ENCODE measurements around the gene YIPF5.

The YIPF5 gene

DNA sequence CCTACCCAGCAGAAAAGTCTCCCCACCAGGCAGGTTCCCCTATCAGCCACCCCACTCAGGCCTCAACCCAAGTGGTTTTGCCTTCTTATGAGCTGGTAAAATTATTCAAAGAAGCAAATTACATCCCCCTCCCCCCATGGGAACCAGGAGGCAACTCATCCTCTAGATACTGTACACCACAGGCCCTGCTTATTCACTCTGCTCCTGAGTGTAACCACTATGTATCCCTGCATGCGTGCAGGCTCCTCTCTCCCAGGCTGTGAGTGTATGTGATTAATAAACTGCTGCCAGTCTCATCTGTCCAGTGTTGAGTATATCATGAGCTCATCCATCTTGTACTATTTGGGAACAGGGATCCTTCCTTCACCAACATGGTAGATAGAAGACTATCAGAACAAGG is 8.8 kb upstream of the YIPF5 start:
- DNase-seq (ENCODE audit: low read depth, low spot score) = no peak

DNA sequence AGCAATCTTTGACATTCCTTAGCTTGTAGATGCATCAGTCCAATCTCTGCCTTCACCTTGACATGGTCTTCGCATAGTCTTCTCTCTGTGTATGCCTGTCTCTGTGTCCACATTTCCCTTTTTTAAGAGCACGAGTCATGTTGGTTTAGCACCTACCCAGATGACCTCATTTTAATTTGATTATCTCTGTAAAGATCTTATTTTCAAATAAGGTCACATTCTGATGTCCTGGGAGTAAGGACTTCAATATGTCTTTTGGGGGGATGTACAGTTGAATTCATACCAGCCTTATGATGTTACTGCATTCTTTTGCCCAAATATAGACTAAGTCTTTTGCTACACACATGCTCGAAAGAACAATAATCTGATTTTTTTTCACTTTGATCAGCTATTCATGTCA is 7.1 kb upstream of the YIPF5 start:
- DNase-seq (ENCODE audit: low read depth, low spot score) = no peak

- DNase-seq (ENCODE audit: low read depth, low spot score) = no peak
Measured at GRCh38 chr5:144173766-144174165, 3.3 kb upstream of the YIPF5 start.

DNA sequence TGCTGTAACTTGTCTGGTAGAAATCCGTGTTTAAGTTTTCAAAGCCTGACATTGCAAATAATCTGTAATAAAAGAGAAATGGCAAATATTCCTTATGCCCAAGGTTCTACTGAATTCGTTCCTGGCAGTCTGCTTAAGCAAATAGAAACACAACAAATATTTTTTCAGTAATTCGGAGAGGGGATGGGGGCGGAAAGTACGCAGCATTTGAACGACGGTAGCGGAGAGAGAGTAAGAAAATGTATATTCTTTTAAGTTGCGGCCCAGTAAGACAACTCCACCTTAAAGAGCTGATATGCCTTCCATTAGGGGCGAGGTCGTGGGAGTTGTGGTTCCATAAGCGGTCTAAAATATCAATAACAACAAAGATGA is 569 bp downstream of the YIPF5 start:
- DNase-seq (ENCODE audit: low read depth, low spot score) = no peak

DNA sequence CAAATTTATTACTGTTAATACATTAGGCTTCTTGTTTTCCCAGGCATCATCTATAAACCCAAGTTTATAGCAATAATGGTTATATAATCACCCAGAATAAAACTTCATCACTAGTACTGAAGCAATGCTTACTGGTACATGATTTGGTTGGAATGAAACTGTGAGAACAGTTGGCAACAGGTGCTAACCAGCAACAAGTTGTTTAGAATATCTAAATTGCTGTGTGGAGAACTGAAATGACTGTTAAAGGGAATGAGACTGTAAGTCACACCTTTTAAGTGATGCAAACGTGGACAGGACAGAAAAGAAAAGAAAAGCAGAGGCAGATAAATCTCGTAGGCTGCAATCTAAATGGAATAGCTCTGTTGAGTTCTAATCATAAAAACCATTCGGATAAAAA is 2.5 kb downstream of the YIPF5 start:
- no peak for DNase-seq (ENCODE audit: low read depth, low spot score)

- DNase-seq (ENCODE audit: low read depth, low spot score) = no peak
Measured at GRCh38 chr5:144166696-144167095, 3.8 kb downstream of the YIPF5 start.

GRCh38 chr5:144162686-144163085 is 7.8 kb downstream of the YIPF5 start:
- DNase-seq (ENCODE audit: low read depth, low spot score) = no peak

GRCh38 chr5:144156767-144157171 is 13.7 kb downstream of the YIPF5 start:
- no peak for DNase-seq (ENCODE audit: low read depth, low spot score)

- DNase-seq (ENCODE audit: low read depth, low spot score) = no peak
Measured at GRCh38 chr5:144151026-144151425, 19.4 kb downstream of the YIPF5 start.

DNA sequence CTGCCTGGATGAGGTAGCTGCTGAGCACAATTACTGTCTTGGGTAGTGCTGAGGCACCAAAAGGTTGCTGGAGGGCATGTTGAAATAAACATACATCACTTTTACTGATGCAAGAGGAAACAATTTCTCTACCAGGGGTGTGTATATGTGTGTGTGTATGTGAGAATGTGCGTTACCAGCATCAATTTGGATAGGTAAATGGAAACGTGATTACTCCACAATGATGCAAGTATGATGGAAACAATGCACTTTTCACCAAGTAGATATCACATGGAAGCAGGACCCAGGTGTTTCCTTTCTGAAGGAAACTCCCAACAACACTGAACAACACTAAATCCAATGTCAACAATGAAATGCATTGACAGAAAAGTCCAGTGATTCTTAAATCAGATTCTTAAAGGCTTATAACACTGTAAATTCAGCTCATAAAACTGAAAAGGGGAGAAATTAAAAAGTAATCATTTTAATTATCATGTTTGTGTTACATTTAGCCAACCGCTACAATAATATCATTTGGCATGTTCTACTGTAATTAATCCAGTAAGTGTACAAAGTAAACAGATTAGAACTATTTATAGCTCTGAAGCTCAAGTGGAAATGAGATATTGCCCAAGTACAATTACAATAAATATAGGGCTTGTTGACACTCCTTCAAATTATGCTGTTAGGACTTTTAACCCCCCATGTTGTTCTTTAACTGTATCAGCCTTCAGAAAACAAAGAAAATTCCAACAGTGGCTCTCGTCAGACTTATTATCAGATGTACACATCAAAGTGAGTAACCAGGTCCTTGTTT is 25.3 kb downstream of the YIPF5 start:
- no peak for DNase-seq (ENCODE audit: low read depth, low spot score)

GRCh38 chr5:144143625-144144024 is 26.8 kb downstream of the YIPF5 start:
- no peak for DNase-seq (ENCODE audit: low read depth, low spot score)

DNA sequence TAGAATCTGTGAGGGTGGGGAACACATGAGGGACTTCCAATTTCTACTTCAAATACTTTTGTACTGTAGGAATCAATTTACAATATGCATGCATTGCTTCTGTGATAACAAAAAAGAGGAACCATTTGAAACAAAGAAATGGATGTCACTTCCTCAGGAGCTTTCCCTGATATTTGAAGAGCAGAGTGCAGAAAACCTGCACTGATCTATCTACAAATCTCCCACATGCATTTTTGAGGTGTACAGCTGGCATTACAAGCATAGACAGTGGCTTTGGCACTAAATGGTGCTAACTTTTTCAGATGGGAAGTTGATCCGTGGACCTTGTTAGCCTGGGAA is 27.7 kb downstream of the YIPF5 start:
- DNase-seq (ENCODE audit: low read depth, low spot score) = no peak

- no peak for DNase-seq (ENCODE audit: low read depth, low spot score)
Measured at GRCh38 chr5:144142139-144142823, 28.2 kb downstream of the YIPF5 start.

- DNase-seq (ENCODE audit: low read depth, low spot score) = no peak
Measured at GRCh38 chr5:144141585-144141984, 28.9 kb downstream of the YIPF5 start.

DNA sequence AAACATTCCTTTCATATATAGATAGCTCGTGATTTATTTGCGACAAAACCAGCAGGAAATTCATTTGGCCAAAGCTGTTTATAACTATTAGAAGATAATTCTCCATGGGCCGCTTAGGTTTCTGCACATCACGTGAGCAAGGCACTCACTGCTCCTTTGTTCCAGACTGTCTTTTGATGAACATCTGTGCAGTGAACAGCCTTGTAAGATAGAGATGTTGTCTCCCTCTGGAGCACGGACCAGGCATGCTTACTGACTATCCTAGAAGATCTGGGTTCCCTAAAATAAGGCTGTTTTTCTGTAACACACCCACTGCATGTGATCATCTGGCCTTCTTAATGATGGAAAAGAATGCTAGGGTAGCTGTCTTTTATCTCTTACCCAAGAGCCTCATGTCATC is 30.9 kb downstream of the YIPF5 start:
- DNase-seq (ENCODE audit: low read depth, low spot score) = no peak

DNA sequence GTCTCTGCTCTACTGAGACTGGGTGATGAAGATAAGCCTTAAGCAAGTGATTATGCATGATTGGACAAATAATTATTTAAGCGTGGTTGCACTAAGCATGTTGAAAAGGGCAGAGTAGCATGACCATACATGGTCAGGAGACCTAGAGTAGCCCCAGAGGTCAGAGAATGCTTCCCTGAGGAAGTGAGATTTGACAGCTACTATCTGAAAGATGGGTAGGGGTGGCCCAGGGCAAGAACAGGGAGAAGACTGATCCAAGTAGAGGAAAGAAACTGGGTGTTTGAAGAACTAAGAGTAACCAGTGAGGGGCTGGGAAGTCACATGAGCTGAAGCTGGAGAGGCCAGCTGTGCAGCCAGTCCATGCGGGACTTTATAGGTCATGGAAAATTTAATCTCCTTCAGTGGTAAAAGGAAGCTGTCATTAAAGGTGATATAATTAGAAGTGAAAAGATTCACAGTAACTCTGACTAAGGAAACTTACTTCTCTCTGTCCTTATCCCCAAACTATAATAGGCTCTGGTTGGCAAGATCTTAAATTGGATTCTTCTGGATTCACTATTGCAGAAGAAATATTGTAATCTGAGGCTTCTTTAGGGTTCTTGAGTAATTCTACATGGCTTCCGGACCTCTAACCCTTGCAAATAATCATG is 35.2 kb downstream of the YIPF5 start:
- DNase-seq (ENCODE audit: low read depth, low spot score) = no peak

DNA sequence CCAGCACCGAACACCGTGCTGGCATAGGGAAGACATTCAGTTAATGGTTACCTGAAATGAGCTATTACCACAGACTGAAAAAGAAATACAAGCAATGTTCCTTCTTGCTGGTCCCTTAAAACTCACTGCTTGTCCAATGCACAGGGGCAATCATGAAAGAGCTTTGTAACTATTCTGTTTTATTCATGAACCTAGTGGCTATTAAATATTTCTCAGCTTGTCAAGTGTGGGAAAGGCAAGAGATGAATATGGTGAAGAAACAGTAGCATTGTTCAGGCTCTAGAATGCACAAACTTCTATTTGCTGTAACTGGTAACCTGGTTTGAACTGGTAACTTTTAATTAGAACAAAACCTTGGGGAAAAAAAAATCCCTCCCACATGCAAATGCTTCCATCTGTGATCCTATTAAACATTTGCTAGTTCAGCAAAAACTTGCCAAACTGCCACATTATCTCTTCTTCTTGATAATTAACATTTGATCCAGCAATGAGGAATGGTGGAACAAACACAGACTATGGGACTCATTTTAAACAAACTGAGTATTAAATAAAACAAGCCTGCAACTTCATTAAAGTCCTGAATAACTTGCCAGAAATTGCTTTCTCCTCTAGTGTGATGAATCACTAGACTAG is 36.1 kb downstream of the YIPF5 start:
- no peak for DNase-seq (ENCODE audit: low read depth, low spot score)

DNA sequence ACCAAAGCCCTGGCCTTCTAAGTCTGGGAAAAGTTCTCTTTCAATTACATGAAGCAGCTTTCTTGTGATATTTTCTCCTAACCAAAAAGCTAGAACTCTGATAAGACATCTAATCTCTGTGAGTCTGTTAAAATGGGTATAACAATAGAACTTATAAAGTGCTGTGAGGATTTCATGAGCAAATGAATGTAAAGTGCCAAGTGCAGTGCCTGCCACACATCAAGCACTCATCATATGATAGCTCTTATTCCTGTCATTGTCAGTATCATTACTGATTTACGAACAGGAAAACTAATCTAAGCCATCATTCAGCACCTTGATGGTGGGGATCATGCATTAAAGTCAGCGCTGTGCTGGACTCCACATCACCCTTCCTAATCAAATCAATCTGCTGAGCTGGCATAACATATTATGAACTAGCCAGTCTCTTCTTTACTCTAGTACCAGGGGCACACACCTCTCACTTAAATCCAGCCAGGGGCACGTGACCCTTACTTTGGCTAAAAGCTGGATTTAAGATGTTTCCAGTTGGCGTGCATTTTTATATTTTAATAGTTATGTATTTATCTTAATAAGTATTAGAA is 37.3 kb downstream of the YIPF5 start:
- DNase-seq (ENCODE audit: low read depth, low spot score) = no peak

DNA sequence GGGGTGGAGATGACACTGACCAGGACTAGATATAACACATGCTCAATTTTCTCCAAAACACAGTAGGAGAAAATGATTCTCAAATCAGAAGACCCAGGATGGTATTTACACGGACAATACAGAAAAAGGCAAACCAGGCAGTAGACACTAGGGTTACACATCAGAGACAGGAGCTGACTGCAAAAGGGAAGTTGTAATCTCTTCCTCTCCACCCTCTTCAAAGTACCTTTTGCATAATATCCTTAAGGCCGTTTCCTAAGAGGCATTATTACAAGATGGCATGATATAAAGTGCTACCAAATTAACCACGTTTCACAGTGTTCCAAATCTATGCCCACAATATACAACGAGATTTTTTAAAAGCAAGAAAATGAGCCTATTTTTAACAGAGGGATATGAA is 39.2 kb downstream of the YIPF5 start:
- no peak for DNase-seq (ENCODE audit: low read depth, low spot score)

- no peak for DNase-seq (ENCODE audit: low read depth, low spot score)
Measured at GRCh38 chr5:144130306-144130705, 40.2 kb downstream of the YIPF5 start.

DNA sequence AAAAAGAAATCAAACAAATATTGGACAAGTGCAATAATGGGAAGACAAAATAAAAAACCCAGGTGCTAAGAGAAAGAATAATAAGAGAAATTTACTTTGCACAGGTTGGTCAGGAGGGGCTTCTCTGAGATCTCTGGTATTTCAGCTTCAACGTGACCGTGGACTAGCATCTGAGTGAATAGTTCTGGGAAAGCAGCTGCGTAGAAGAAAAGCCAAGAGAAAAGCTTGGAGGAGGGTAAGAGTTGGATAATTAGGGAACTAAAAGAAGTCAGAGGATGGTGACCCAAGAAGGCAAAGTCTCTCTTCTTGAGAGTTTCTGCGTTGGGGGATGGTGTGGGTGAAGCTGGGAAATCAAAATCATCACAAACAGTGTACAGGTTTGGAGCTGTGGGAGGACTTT is 41.6 kb downstream of the YIPF5 start:
- DNase-seq (ENCODE audit: low read depth, low spot score) = no peak

GRCh38 chr5:144126707-144127106 is 43.8 kb downstream of the YIPF5 start:
- no peak for DNase-seq (ENCODE audit: low read depth, low spot score)
